K562 (cell line): ENCODE results near the gene SLC39A5. TPM values are rescaled to one million over a fixed set of nuclear protein-coding genes. Genes with fewer than 3 reads are reported as not detected.
A peak's percentile ranks its signal among the peaks of the same experiment; 100 is the strongest.

Experiments
- ELF4 ChIP-seq: fragments of 450-650 bp; formaldehyde crosslinking; IDR thresholded peaks from 2 replicates; pipeline ENCODE4 v1.4.0; 2022; ENCODE audit warnings: missing genetic modification characterization
- HMGN3 ChIP-seq: IDR thresholded peaks from 2 replicates; pipeline ENCODE4 v1.6.1; 2011; ENCODE audit warnings: borderline replicate concordance, low read depth, mild to moderate bottlenecking, mixed read lengths, low read length; ENCODE audit not compliant: insufficient read length; ENCODE audit errors: extremely low read depth
- JUND ChIP-seq, 2 experiments: IDR thresholded peaks; 2 replicates in 1 of 2; 3 replicates in 1 of 2; pipeline ENCODE4 v1.6.1; 2011; ENCODE audit warnings: borderline replicate concordance in 2 of 2, low read depth in 2 of 2, low read length in 2 of 2, improper control_type of control experiment in 1 of 2, missing biosample characterization in 1 of 2, missing genetic modification characterization in 1 of 2, missing genetic modification reagents in 1 of 2
- KLF13 ChIP-seq: fragments of 450-650 bp; IDR thresholded peaks from 2 replicates; pipeline ENCODE4 v1.6.1; 2016; ENCODE audit warnings: missing genetic modification characterization, low read depth, mild to moderate bottlenecking, missing compliant biosample characterization, moderate library complexity, borderline replicate concordance
- MTA3 ChIP-seq: fragments of 450-650 bp; formaldehyde crosslinking; IDR thresholded peaks from 2 replicates; pipeline ENCODE4 v1.6.1; 2017; ENCODE audit warnings: mild to moderate bottlenecking, borderline replicate concordance
- POLR2A ChIP-seq: fragments of 450-650 bp; conservative IDR thresholded peaks from 2 replicates; pipeline ENCODE4 v1.6.1; 2016
- RFX1 ChIP-seq: fragments of 450-650 bp; IDR thresholded peaks from 2 replicates; pipeline ENCODE4 v1.6.1; 2016; ENCODE audit warnings: mild to moderate bottlenecking, moderate library complexity
- SIN3A ChIP-seq, 2 experiments: fragments of 150-350 bp in 1 of 2; IDR thresholded peaks; 2 replicates each; pipeline ENCODE4 v1.6.1; 2011 to 2016; ENCODE audit warnings: borderline replicate concordance in 2 of 2, low read depth in 2 of 2, low read length in 2 of 2, mild to moderate bottlenecking in 2 of 2, moderate library complexity in 2 of 2; ENCODE audit not compliant: control insufficient read depth in 1 of 2
- TBL1XR1 ChIP-seq, 2 experiments: IDR thresholded peaks; 2 replicates each; pipeline ENCODE4 v1.6.1; 2012; ENCODE audit warnings: improper control_type of control experiment in 2 of 2, low read length in 2 of 2, mild to moderate bottlenecking in 1 of 2
- ZNF79 ChIP-seq: fragments of 250-450 bp; sonication (Bioruptor Pico); IDR thresholded peaks from 2 replicates; pipeline ENCODE4 v1.4.0; 2020; ENCODE audit warnings: low read depth, mild to moderate bottlenecking, moderate library complexity
- polyA plus RNA-seq, 8 experiments: library from polyadenylated mRNA; depleted of rRNA in 4 of 8; stranded (reverse) in 5 of 8; unstranded in 3 of 8; fragments of >200 nt; fragmentation: Nextera tagmentation in 2 of 8; fragmentation: Illumina TruSeq in 1 of 8; extraction: Ambion mirVana in 2 of 8; extraction: Trizol in 1 of 8; gene quantifications; 2 replicates each; pipeline versions ENCODE4 v1.2.1 to v1.2.3, GENCODE V29; 2011 to 2014; ENCODE audit warnings: inconsistent platforms in 1 of 8, missing spikeins in 1 of 8
- total RNA-seq, 7 experiments: library from RNA; depleted of rRNA in 6 of 7; stranded (reverse); fragments of >200 nt in 6 of 7; fragmentation: Illumina TruSeq in 2 of 7; extraction: Trizol in 2 of 7; gene quantifications; 2 replicates each; pipeline versions ENCODE4 v1.2.1 to v1.2.3, GENCODE V29; 2011 to 2021; ENCODE audit warnings: low replicate concordance in 1 of 7
- TF ChIP-seq, protein P1 (sequence below): fragments of 450-650 bp; formaldehyde crosslinking; IDR thresholded peaks from 2 replicates; pipeline ENCODE4 v1.4.0; 2022; ENCODE audit warnings: mild to moderate bottlenecking, moderate library complexity

SLC39A5 gene
- total and polyA plus RNA-seq, 9 of the 15 experiments (the other 6 are each of a cell fraction or from before 2014, with no cell fraction given) = 0.08 to 0.10 TPM; not detected in 7

DNA sequence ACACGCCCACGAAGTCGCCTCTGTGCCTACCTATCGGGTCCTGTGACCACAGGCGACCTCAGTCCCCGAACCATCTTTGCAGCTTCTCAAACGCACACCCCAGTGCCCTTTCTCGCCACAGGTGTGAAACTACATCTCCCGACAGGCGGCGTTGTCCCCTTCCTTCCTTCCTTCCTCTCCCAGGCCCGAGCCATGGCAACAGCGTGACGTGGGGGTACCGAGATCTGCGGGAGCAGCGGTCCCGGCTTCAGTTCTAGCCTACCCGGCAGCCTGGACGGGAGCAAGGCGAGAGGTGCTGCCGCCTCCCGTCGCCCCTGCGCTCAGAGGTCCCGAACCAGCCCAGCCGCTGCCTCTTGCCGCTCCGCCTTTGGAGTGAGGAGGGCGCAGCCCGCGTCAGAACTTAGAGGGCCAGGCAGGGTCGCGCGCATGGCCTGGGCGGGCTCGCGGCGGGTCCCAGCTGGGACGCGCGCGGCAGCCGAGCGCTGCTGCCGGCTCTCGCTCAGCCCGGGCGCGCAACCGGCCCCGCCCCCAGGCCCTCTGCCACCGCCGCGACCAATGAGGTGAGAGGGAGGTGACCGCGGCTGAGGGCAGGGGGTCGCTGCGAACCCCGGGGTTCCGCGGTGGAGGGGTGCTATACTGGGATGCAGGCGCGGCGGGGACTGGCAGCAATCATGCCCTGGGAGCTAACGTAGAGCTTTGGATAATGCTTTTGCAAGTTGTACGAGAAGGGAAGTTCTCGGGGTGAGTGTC is 37.0 kb downstream of the SLC39A5 start, which contains the start of gene COQ10A (continued):
- TF ChIP-seq SIN3A (IDR thresholded peaks at IDR 0.05; ENCODE audit: borderline replicate concordance in 2 of 2, control insufficient read depth in 1 of 2, low read depth in 2 of 2, low read length in 2 of 2) (peak; percentile 29 to 52; a peak in 1 of 4 replicates), POLR2A (peak; percentile 90), RFX1 (peak; percentile 91), KLF13 (tag) (no peak), ZNF79 (no peak), JUND (IDR thresholded peaks at IDR 0.05; ENCODE audit: borderline replicate concordance, low read depth, low read length) (peak; percentile 34), JUND (tag; IDR thresholded peaks at IDR 0.05; ENCODE audit: borderline replicate concordance, low read depth, low read length) (peak; percentile 49; the same call in 1 of the 3 replicates), TBL1XR1 (IDR thresholded peaks at IDR 0.05; ENCODE audit: low read length in 2 of 2) (0 out of 4 replicates have a peak, but pooled peaks of 1 of the 2 experiments have one; percentile 25), HMGN3 (peak; percentile 67), ELF4 (0 out of 2 replicates have a peak, but pooled peaks have one; percentile 49), MTA3 (peak; percentile 92; the same call in 1 of the 2 replicates)
- TF ChIP-seq, protein P1, sequence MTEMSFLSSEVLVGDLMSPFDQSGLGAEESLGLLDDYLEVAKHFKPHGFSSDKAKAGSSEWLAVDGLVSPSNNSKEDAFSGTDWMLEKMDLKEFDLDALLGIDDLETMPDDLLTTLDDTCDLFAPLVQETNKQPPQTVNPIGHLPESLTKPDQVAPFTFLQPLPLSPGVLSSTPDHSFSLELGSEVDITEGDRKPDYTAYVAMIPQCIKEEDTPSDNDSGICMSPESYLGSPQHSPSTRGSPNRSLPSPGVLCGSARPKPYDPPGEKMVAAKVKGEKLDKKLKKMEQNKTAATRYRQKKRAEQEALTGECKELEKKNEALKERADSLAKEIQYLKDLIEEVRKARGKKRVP (CRISPR knock-in tag) = peak; percentile 44; the same call in 1 of the 2 replicates
